Measurements from ENCODE around the gene POLR2E. TPM values are rescaled to one million over a fixed set of nuclear protein-coding genes. Genes with fewer than 3 reads are reported as not detected.

Gene POLR2E
- total and polyA plus RNA-seq, 10 of the 15 experiments (the other 5 are each of a cell fraction or from before 2014, with no cell fraction given), result 4.0 to 487 (median 200) TPM

GRCh38 chr19:1112268-1113029 is 17.3 kb upstream of the POLR2E start:
- Histone ChIP-seq H3K9me3 (replicated peaks; ENCODE audit: control insufficient read depth, insufficient read depth, low read length) (no peaks in the 10 kb centered on the region), H3K36me3 (ENCODE audit: control insufficient read depth in 2 of 2, insufficient read depth in 2 of 2, low read length in 1 of 2) (peaks cover 0 to 27% of the 10 kb centered on the region in 2 experiments; a peak in 3 of 4 replicates), H3K4me3 (no peak overlapping the region), H3K27me3 (replicated peaks in 1 of 2; ENCODE audit: control insufficient read depth in 2 of 2, insufficient read depth in 2 of 2, low read length in 1 of 2) (no peaks in the 10 kb centered on the region), H3K9ac (ENCODE audit: control insufficient read depth, insufficient read depth, low read length) (no peak overlapping the region), H4K20me1 (ENCODE audit: control insufficient read depth, insufficient read depth) (no peaks in the 10 kb centered on the region), H3K4me1 (ENCODE audit: control insufficient read depth, insufficient read depth, low read length) (peaks cover 6% of the 10 kb centered on the region; the same call in 1 of the 2 replicates), H3K4me2 (ENCODE audit: control insufficient read depth, insufficient read depth) (no peak overlapping the region), H3K79me2 (ENCODE audit: control insufficient read depth, insufficient read depth, low read length) (no peaks in the 10 kb centered on the region), H2AFZ (ENCODE audit: control insufficient read depth, low read depth, low read length) (no peak overlapping the region), H3K27ac (ENCODE audit: control insufficient read depth, insufficient read depth) (no peak overlapping the region)
- RAD21 ChIA-PET (ENCODE audit: unreplicated experiment), result interaction anchor here (1.0 to 3.0 kb wide), 8 partner anchors 16 to 110 kb away, joined by 3 to 38 read pairs (median 7); no protein-coding TSS in a partner anchor
- SMC1A ChIA-PET (ENCODE audit: uncharacterized antibody, unreplicated experiment), result interaction anchor here (0.9 to 3.1 kb wide), 6 partner anchors 11 to 128 kb away, joined by 3 to 24 read pairs (median 4); no protein-coding TSS in a partner anchor
- FAIRE-seq, result no peak
- ATAC-seq, result no peak
- intact Hi-C loops (cut with micrococcal nuclease; ENCODE audit: unreplicated experiment), result loop anchor here (5.0 kb wide), 1 partner anchor 80 kb away; no protein-coding TSS in a partner anchor
- POLR2A ChIA-PET, result interaction anchor here (1.0 to 1.4 kb wide), 2 partner anchors 14 to 19 kb away, joined by 3 to 8 read pairs; no protein-coding TSS in a partner anchor
- BruUV-seq (replicated peaks), result no TSS peak
- CTCF ChIA-PET, result interaction anchor here (0.6 to 3.1 kb wide), 12 partner anchors 21 to 154 kb away, joined by 3 to 49 read pairs (median 7); partner anchors contain the start of gene ATP5F1D
- WGBS (ENCODE audit: insufficient coverage, insufficient replicate concordance, low lambda C conversion rate, missing lambda C conversion rate), result 88% methylated on average over 53 of the region's 71 CpGs
- in situ Hi-C loops (cut with MboI), result no loop called here
- DNase-seq (ENCODE audit: low read depth, low spot score), result no peak
- TF ChIP-seq KDM1A (IDR thresholded peaks at IDR 0.05; ENCODE audit: borderline replicate concordance) (no peak), CBFB (IDR thresholded peaks at IDR 0.05; ENCODE audit: low read depth) (no peak), SMARCA5 (IDR thresholded peaks at IDR 0.05) (no peak), RAD51 (IDR thresholded peaks at IDR 0.05) (no peak), NR2F1 (conservative IDR thresholded peaks at IDR 0.05) (no peak), ETV6 (conservative IDR thresholded peaks at IDR 0.05 in 1 of 2, IDR thresholded peaks at IDR 0.05 in 1 of 2; ENCODE audit: borderline replicate concordance in 1 of 2, low read depth in 1 of 2) (no peak), MEF2A (IDR thresholded peaks at IDR 0.05; ENCODE audit: insufficient read depth, low read depth, low read length) (no peak), RAD21 (IDR thresholded peaks at IDR 0.05; ENCODE audit: insufficient read depth, low read depth, low read length) (no peak), SMAD5 (IDR thresholded peaks at IDR 0.05; ENCODE audit: low read depth) (no peak), NRF1 (conservative IDR thresholded peaks at IDR 0.05; ENCODE audit: low read depth, low read length) (no peak), PRDM15 (CRISPR knock-in tag; IDR thresholded peaks at IDR 0.05) (no peak), SIN3A (IDR thresholded peaks at IDR 0.05; ENCODE audit: low read depth, low read length) (no peak), WRNIP1 (IDR thresholded peaks at IDR 0.05; ENCODE audit: borderline replicate concordance, low read depth, low read length) (no peak), PAX5 (IDR thresholded peaks at IDR 0.05; ENCODE audit: borderline replicate concordance, low read depth, low read length) (no peak), FOS (IDR thresholded peaks at IDR 0.05; ENCODE audit: borderline replicate concordance, extremely low read depth, insufficient read length) (no peak), BCL11A (IDR thresholded peaks at IDR 0.05; ENCODE audit: low read depth, low read length) (no peak), KAT2A (conservative IDR thresholded peaks at IDR 0.05; ENCODE audit: control insufficient read depth, low read depth, low read length) (no peak), GABPA (IDR thresholded peaks at IDR 0.05; ENCODE audit: low read depth) (no peak), POLR2A (IDR thresholded peaks at IDR 0.05; ENCODE audit: low read depth, low read length) (no peak)

Data from GM12878 (cell line).